ENCODE data around the gene USP4.
"Not testable (repeated sequence)": the region's sequence is repeated elsewhere in the genome, so short reads cannot be mapped to it uniquely, and the experiment has no call there.

Gene USP4, protein sequence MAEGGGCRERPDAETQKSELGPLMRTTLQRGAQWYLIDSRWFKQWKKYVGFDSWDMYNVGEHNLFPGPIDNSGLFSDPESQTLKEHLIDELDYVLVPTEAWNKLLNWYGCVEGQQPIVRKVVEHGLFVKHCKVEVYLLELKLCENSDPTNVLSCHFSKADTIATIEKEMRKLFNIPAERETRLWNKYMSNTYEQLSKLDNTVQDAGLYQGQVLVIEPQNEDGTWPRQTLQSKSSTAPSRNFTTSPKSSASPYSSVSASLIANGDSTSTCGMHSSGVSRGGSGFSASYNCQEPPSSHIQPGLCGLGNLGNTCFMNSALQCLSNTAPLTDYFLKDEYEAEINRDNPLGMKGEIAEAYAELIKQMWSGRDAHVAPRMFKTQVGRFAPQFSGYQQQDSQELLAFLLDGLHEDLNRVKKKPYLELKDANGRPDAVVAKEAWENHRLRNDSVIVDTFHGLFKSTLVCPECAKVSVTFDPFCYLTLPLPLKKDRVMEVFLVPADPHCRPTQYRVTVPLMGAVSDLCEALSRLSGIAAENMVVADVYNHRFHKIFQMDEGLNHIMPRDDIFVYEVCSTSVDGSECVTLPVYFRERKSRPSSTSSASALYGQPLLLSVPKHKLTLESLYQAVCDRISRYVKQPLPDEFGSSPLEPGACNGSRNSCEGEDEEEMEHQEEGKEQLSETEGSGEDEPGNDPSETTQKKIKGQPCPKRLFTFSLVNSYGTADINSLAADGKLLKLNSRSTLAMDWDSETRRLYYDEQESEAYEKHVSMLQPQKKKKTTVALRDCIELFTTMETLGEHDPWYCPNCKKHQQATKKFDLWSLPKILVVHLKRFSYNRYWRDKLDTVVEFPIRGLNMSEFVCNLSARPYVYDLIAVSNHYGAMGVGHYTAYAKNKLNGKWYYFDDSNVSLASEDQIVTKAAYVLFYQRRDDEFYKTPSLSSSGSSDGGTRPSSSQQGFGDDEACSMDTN

DNA sequence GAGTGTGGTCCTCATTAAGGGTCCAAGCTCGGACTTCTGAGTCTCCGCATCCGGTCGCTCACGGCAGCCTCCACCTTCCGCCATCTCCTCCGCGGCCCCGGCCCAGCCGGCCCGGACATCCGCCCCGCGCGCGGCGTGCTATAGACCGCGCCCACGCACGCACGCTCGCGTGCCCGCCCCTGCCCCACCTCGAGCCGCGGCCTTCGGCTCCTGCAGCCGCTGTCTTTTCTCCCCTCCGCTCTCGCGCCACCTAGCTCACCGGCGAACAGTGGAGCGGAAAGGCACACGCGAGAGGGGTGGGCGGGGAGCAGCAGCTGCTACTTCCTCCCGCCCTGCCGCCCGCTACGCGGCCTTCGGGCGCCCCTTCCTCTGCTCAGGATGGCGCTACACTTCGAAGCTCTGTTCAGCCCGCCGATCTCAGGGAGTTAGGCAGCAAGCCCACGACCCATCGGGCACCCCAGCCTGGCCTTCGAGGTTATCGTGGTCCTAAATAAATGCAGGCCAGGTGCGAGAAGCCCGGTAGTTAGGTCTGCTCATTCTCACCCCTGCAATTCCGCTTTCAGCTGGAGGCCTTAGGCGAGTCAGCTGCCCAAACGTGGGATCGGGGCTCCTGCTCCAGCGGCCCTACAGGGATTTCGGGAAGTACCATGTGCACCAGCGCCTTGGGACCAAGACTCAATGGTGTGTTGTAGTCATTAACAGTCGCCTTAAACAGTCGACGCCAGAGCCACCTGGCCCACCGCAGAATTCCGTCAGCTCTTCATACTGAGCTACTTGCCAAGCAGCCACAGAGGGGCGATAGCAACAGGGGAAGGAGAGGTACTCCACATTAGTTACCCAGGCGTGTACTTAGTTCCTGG is at the start of gene USP4:
Gene USP4, minus strand, starts transcription at position 113 of the 860 bp plus-strand sequence. Its CDS starts 29 bp downstream, at position 84.
- in situ Hi-C loops (cut with MboI; ENCODE audit: low pct_unique_long_range_greater_than_20kb, low sequenced_read_pairs) = no loop called here
- DNase-seq = peak; percentile 95

DNA sequence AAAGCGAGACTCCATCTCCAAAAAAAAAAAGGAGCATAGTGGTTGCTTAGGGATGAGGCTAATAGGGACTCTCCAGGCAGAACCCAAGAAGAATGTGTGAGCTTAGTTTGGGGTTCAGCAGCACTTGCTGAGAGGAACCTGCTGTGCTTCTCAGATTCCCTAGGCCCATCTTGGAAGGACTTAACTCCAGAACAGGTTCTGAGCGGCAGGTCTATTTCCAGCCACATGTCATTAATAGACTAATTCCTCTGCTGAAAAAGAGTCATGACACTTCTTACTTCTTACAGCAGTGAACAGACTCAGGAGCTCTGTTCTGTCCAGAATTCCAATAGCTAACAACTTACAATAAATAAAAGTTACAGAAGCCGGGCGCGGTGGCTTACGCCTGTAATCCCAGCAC is 49.4 kb upstream of the USP4 start:
- DNase-seq = no peak
- in situ Hi-C loops (cut with MboI; ENCODE audit: low pct_unique_long_range_greater_than_20kb, low sequenced_read_pairs) = no loop called here

DNA sequence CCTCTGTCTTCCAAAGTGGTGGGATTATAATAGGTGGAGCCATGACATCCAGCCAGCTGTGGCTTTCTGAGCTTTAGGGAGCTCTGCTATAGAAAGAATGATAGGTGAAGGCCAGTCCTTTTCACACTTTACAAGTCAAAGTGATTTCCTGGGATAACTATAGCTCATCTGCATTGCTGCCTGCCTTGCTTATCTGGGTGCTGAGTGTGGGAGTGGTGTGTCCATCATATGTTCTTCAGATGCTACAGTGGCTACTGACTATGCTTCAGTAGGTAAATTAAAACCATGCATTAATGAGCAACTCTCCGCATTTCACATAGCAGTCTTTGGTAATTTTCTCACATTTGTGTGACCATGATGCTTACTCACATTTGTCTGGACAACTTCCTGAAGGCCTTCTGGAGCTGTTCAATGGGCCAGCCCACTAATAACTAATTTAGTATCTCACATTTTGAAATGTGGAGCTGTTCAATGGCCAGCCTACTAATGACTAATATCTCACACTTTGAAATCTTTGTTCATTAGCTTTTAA is 48.5 kb upstream of the USP4 start:
- DNase-seq = no peak
- in situ Hi-C loops (cut with MboI; ENCODE audit: low pct_unique_long_range_greater_than_20kb, low sequenced_read_pairs) = no loop called here

DNA sequence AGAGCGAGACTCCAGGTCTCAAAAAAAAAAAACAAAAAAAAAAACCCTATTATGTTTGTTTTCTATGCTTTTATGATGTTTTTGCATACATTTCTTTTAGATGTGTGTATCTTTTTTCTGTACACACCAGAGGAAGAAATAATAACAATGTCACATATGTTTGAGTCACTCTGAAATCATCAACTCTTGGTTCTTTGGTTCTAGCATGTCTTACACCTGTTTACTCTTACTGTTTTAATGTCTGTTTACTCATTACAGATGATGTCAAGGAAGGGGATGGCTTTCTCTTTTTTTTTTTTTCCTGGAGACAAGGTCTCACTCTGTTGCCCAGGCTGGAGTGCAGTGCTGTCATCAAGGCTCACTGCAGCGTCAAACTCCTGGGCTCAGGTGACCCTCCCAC is 47.9 kb upstream of the USP4 start:
- in situ Hi-C loops (cut with MboI; ENCODE audit: low pct_unique_long_range_greater_than_20kb, low sequenced_read_pairs) = no loop called here
- DNase-seq = no peak

DNA sequence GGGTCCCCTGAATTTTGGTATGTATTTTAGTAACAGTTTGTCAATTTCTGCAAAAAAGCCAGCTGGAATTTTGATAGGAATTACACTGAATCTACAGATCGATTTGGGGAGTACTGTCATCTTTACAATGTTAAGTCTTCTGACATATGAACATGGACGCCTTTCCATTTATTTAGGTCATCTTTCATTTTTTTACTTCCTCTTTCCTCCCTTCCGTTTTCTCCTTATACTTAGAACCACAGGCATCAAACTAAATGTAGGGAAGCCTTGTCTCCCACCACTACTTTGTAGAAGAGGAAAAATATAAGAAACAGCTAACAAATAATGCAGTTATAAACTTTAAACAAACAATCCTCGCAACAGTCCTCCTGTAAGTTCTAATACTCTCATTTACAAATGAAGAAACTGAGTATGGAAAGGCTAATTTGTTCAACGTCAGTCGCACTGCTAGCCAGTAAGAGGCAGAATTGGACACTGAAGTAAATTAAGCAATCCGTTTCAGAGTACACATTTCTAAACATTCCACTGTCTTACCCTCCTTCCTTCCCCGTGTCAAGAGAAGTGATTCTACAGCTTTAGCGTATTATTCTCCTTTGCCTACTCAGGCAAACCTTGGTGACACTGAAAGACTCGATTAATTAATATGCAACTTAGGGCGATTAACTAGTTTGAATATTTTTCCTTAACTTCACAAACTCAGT is 46.4 kb upstream of the USP4 start:
- DNase-seq = peak; percentile 82
- in situ Hi-C loops (cut with MboI; ENCODE audit: low pct_unique_long_range_greater_than_20kb, low sequenced_read_pairs) = no loop called here

DNA sequence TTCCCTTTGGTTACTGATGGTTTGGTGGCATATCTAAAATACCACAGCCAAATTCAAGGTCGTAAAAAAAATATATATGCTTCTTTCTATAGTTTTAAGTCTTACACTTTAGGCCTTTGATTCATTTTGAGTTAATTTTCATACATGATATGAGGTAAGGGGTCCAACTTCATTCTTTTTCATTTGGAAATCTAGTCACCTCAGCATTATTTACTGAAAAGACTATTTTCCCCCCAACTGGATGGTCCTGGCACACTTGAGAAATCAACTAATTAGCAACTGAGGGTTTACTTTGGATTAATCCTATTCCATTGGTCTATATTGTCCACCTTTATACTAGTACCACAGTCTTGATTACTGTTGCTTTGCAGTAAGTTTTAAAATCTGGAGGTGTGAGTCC is 45.8 kb upstream of the USP4 start:
- in situ Hi-C loops (cut with MboI; ENCODE audit: low pct_unique_long_range_greater_than_20kb, low sequenced_read_pairs) = no loop called here
- DNase-seq = no peak

DNA sequence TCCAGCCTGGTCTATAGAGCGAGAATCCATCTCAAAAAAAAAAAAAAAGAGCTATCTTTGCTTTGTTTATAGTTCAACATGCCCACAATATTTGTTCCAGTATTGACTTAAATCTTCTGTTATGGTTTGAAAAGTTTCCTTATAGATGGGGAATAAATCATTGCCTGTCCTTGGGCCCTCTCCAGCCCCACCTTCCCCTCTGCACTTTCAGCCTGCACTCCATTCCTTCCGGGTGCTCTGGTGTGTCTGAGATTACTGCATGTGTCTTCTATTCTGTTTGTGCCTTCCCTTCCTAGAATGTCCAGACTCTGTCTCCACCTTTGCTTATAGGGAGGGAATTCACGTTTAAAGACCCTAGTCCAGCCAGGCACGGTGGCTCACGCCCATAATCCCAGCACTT is 43.5 kb upstream of the USP4 start:
- DNase-seq = no peak
- in situ Hi-C loops (cut with MboI; ENCODE audit: low pct_unique_long_range_greater_than_20kb, low sequenced_read_pairs) = no loop called here

DNA sequence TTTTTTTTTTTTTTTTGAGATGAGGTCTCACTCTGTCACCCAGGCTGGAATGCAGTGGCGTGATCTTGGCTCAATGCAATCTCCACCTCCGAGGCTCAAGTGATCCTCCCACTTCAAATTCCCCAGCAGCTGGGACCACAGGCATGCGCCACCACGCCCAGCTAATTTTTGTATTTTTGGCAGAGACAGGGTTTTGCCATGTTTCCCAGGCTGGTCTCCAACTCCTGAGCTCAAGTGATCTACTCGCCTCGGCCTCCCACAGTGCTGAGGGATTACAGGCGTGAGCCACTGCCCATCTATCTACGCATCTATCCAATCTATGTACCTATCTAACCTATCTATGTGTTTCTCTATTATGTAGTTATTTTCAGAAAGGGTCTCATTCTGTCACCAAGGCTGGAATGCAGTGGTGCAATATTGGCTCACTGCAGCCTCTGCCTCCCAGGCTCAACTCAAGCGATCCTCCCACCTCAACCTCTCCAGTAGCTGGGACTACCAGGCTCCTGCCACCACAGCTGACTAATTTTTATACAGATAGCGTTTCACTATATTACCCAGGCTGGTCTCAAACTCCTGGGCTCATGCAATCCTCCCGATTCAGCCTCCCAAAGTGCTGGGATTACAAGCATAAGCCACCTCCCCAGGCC is 38.5 kb upstream of the USP4 start:
- DNase-seq = no peak
- in situ Hi-C loops (cut with MboI; ENCODE audit: low pct_unique_long_range_greater_than_20kb, low sequenced_read_pairs) = no loop called here

DNA sequence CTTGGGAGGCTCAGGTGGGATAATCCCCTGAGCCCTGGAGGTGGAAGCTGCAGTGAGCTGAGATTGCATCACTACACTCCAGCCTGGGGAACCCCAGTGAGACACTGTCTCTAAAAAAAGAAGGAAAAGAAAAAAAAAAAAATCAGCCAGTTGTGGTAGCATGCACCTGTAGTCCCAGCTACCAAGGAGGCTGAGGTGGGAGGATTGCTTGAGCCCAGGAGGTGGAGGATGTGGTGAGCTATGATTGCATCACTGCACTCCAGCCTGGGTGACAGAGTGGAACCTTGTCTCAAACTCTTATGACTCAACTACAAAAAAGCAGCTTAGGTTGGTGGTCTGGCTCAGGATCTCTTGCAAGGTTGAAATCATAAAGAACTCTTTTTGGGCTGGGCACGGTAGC is 37.6 kb upstream of the USP4 start:
- in situ Hi-C loops (cut with MboI; ENCODE audit: low pct_unique_long_range_greater_than_20kb, low sequenced_read_pairs) = no loop called here
- peak; percentile 72 for DNase-seq

DNA sequence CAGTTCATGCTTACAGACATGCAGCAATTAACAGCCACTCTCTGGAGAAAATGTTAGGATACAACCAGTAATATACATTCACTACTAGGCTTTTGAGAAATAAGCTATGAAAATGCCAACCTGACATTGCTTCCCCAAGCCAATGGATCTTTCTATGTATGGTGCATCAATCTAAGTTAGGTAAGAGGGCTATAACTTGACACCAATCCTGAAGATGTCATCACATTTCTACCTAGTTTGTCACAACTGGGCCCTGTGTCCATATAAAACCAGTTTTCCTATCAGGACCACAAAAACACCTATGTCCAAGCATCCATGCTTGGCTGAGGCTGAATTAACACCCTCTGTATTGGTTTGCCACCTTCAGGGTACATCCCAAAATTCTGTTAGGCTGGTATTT is 32.1 kb upstream of the USP4 start:
- no peak for DNase-seq
- in situ Hi-C loops (cut with MboI; ENCODE audit: low pct_unique_long_range_greater_than_20kb, low sequenced_read_pairs) = no loop called here

DNA sequence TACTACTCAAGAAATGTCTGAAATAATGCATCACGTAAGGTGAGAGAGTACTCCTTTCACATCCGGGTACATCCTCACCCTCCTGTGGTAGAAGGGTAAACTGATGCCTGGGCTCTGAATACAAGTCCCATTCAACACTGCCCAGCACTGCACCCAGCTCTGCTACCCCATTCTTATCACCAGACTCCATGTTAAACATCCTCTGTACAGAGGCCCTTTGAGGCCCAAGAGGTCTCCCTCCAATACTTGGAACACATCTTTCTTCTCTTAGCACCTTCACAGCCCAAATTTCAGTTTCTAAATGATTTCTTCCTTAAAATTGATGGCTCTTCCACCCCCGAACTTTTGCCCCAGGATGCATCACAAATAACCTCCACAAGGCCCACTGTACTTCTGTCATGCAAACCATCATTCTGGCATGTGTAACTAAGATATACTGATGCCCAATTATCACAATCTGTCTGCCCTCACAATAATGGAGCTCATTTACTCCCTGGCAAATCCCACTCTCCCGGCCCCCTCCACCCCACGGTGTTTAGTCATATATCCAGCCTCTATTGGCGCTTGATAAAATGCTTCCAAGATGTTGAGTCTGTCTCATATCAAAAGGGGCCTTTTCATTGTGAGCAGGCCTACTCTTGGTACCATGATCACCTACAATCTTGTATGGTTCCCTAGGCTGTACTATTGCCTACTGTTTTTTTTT is 30.9 kb upstream of the USP4 start:
- in situ Hi-C loops (cut with MboI; ENCODE audit: low pct_unique_long_range_greater_than_20kb, low sequenced_read_pairs) = no loop called here
- no peak for DNase-seq

DNA sequence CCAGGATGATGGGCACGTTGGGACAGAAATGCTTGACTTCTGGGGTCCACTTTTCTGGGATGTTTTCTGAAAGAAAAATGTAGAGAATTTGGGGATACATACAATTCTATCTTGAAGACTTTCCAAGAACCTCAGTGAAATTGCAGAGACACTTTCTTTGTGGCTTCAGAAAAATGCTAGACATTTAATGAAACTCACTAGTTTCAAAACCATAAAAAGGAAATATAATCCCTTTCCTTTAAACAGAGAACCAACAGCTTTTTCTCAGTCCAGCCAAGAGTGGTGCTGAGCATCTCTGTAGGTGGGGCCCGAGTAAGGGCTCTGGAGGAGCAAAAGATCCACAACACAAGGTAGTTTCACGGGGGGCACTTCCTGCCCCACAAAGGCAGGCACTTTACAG is 22.7 kb upstream of the USP4 start:
- in situ Hi-C loops (cut with MboI; ENCODE audit: low pct_unique_long_range_greater_than_20kb, low sequenced_read_pairs) = no loop called here
- DNase-seq = no peak

DNA sequence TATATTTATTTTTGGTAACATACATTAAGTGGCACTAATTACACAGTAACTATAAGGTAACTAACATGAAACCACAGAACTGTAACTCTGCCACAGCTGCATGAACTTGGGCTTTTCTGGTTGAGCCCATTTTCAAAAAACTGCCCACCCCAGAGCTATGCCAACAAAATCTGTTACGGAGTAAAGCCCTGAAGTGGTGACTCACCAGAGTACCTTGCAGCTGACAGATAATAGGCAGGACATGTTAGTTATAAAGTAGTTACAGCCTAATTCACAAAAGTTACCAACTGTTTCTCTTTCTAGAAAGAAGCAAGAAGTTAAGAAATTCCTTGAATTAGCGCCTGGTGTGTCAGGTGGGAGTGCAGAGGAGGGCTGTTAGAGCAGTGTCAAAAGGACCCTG is 19.8 kb upstream of the USP4 start:
- in situ Hi-C loops (cut with MboI; ENCODE audit: low pct_unique_long_range_greater_than_20kb, low sequenced_read_pairs) = no loop called here

DNA sequence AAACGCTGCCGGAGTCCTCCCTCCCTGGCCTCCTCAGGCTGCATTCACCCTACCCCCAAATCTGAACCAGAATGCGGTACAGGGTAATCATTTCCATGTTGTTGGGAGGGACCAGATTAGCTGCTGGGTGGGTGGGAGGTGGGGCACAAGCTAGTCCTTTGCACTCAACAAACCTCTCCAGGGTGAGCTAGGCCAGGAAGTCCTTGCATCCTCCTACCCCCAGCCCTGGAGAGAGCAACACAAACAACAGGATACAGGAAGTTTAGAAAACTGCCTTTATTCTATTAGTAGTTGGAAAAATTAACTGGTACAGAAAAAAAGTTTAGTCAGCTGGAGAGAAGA is 19.0 kb upstream of the USP4 start:
- in situ Hi-C loops (cut with MboI; ENCODE audit: low pct_unique_long_range_greater_than_20kb, low sequenced_read_pairs) = no loop called here
- DNase-seq = no peak

More for the DNA sequence above, 19.8 kb upstream of the USP4 start:
- DNase-seq = no peak

DNA sequence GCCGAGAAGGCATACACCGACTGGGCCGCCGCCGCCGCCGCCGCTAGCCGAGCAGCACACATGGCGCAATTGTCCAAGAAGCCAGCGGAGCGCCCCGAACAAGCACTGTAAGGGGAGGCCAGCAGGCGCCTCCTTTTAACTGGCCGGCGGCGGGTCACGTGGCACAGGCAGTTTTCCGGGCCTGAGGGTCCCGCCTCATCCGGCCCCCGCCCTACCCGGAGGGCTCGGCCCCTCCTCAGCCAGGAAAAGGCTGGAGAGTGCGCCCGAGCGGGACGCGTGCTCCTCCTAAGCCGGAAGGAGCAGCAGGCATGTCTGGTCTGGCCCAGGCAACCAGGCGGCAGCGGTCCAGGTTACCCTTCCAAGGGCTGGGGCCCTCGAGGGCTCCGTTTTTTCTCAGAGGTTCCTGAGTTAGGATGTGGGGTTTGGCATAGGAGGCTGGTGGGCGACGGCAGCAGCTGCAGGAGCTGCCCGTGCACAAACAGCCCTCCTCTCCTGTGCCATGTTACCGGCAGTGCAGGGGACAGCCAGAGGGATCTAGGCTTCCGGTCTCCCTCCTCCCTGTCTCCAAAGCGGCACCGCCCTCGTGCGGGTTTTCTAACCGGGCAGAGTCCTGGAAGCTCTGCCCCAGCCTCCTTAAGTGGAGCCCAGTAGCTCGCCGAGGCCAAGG is 18.5 kb upstream of the USP4 start, which contains the start of gene GPX1:
Gene GPX1, minus strand, starts transcription at position 137 of the 667 bp plus-strand sequence. Its CDS starts 75 bp downstream, at position 62.
- in situ Hi-C loops (cut with MboI; ENCODE audit: low pct_unique_long_range_greater_than_20kb, low sequenced_read_pairs) = no loop called here
- DNase-seq = peak; percentile 98

DNA sequence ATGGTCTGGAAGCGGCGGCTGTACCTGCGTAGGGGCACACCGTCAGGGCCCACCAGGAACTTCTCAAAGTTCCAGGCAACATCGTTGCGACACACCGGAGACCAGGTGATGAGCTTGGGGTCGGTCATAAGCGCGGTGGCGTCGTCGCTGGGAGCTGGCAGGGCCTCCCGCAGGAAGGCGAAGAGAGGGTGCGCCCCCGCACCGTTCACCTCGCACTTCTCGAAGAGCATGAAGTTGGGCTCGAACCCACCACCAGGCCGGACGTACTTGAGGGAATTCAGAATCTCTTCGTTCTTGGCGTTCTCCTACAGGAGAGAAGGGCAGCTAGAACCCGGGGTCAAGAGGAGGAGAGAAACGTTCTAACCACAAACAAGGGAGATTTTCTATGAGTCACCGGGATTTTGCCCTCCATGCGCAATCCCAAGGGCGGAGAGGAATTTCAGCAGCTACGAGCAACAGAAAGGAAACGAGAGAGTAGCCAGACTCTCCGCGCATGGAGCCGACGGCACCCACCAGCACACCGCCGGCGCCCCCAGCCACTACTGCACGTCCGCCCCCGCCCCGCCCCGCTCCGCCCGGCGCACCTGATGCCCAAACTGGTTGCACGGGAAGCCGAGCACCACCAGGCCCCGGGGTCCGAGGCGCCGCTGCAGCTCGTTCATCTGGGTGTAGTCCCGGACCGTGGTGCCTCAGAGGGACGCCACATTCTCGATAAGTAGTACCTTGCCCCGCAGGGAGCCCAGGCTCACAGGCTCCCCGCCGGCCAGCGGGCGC is 17.8 kb upstream of the USP4 start:
- peak; percentile 53 for DNase-seq
- in situ Hi-C loops (cut with MboI; ENCODE audit: low pct_unique_long_range_greater_than_20kb, low sequenced_read_pairs) = not testable (repeated sequence)
